ENCODE data around the gene PARD3B.

PARD3B gene

DNA sequence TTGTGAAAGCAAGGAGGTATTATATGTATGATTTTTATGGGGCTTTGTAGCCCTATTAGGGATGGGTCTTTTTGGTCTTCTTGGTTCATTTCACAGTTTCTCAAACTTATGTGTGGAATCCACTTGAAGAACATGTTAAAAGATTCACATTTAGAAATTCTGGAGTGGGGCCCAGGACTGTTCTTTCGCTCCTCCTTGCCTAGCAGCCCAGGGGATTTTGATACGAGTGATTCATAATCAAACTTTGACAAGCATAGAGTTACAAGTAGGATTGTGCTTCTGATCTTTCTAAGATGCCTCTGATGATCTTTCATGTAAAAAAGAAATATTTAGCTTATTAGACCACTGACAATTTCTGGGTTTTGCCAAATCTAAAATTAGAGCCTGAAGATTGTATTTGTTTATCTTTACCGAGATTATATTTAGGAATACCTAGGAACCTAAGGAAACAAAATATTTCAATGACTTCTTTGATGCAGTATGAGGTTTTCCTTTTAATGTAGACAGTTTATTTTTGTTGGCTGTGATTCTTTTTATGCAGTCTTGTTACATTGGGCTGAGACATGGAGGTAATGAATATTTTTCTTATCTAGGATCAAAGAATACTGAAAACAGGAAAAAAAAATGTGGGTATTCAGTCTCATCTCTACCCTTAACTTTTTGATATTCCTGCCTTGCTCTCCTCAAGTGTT lies 324.0 kb downstream of the PARD3B start:
- no peak overlapping the region for H3K4me3 ChIP-seq (ENCODE audit: low read depth in 1 of 2, low read length in 1 of 2)
- H3K36me3 ChIP-seq, result no peaks in the 10 kb centered on the region
- H3K9me3 ChIP-seq, result no peaks in the 10 kb centered on the region
- TF ChIP-seq CTCF (IDR thresholded peaks at IDR 0.05), result no peak
- H3K4me1 ChIP-seq (ENCODE audit: control insufficient read depth in 1 of 2, insufficient read depth in 1 of 2, low read depth in 1 of 2, low read length in 1 of 2), result no peaks in the 10 kb centered on the region
- H3K27me3 ChIP-seq, result no peaks in the 10 kb centered on the region
- H3K27ac ChIP-seq, result no peak overlapping the region

- no peak for TF ChIP-seq CTCF (IDR thresholded peaks at IDR 0.05)
These were observed 324.8 kb downstream of the PARD3B start for GRCh38 chr2:204870053-204870452.

DNA sequence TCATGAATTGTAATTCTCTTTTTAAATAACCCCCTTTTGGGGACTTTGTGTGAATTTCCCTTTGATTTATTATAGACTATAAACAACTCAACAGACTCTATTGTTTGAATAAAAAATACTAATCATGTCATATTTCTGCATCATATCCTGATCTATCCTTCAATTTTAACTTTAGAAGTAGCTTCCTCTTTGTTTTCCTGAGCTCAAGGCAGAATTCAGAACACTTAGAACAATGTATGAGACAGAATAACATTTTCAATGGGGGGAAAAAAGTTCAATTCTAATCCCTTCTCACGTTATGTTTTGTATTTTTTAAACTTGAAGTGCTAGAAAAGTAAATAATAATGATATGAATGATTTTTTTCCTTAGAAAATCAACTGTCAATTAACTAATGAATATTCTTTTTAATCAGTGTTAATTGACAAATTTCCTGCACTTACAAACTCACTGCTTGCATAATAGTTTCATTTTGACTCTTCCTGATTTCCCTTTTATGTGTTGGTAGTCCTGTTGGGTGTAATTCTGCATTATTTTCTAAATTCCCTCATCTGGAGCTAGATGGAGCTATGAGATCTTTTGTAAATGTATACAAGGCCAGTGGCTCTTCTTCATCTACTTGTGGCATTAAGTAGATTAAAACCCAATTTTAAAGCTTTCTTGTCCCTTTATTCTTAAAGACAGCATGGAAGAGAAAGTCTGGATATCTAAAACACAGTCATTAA lies 326.1 kb downstream of the PARD3B start:
- TF ChIP-seq CTCF (IDR thresholded peaks at IDR 0.05), result no peak
- H3K36me3 ChIP-seq, result no peaks in the 10 kb centered on the region
- H3K4me1 ChIP-seq (ENCODE audit: control insufficient read depth in 1 of 2, insufficient read depth in 1 of 2, low read depth in 1 of 2, low read length in 1 of 2), result no peaks in the 10 kb centered on the region
- no peaks in the 10 kb centered on the region for H3K27me3 ChIP-seq
- no peak overlapping the region for H3K4me3 ChIP-seq (ENCODE audit: low read depth in 1 of 2, low read length in 1 of 2)
- no peaks in the 10 kb centered on the region for H3K9me3 ChIP-seq
- H3K27ac ChIP-seq, result no peak overlapping the region

More at GRCh38 chr2:204870053-204870452, 324.8 kb downstream of the PARD3B start:
- H3K9me3 ChIP-seq, result no peaks in the 10 kb centered on the region
- no peaks in the 10 kb centered on the region for H3K36me3 ChIP-seq
- no peak overlapping the region for H3K27ac ChIP-seq
- H3K27me3 ChIP-seq, result no peaks in the 10 kb centered on the region
- no peaks in the 10 kb centered on the region for H3K4me1 ChIP-seq (ENCODE audit: control insufficient read depth in 1 of 2, insufficient read depth in 1 of 2, low read depth in 1 of 2, low read length in 1 of 2)
- no peak overlapping the region for H3K4me3 ChIP-seq (ENCODE audit: low read depth in 1 of 2, low read length in 1 of 2)

GRCh38 chr2:204876311-204876710 lies 331.0 kb downstream of the PARD3B start:
- Histone ChIP-seq H3K36me3 (no peaks in the 10 kb centered on the region), H3K27me3 (no peaks in the 10 kb centered on the region), H3K4me3 (ENCODE audit: low read depth in 1 of 2, low read length in 1 of 2) (no peak overlapping the region), H3K27ac (no peak overlapping the region), H3K9me3 (no peaks in the 10 kb centered on the region), H3K4me1 (ENCODE audit: control insufficient read depth in 1 of 2, insufficient read depth in 1 of 2, low read depth in 1 of 2, low read length in 1 of 2) (no peaks in the 10 kb centered on the region)
- no peak for TF ChIP-seq CTCF (IDR thresholded peaks at IDR 0.05)

GRCh38 chr2:204877691-204878090 lies 332.4 kb downstream of the PARD3B start:
- no peaks in the 10 kb centered on the region for H3K4me1 ChIP-seq (ENCODE audit: control insufficient read depth in 1 of 2, insufficient read depth in 1 of 2, low read depth in 1 of 2, low read length in 1 of 2)
- H3K27me3 ChIP-seq, result no peaks in the 10 kb centered on the region
- no peak overlapping the region for H3K27ac ChIP-seq
- no peaks in the 10 kb centered on the region for H3K9me3 ChIP-seq
- no peak overlapping the region for H3K4me3 ChIP-seq (ENCODE audit: low read depth in 1 of 2, low read length in 1 of 2)
- TF ChIP-seq CTCF (IDR thresholded peaks at IDR 0.05), result no peak
- H3K36me3 ChIP-seq, result no peaks in the 10 kb centered on the region
